GM12878 (cell line): ENCODE data around the gene KRTAP9-1. TPM values are rescaled to one million over a fixed set of nuclear protein-coding genes. Genes with fewer than 3 reads are reported as not detected.
"Not testable (repeated sequence)": the region's sequence is repeated elsewhere in the genome, so short reads cannot be mapped to it uniquely, and the experiment has no call there.

Source experiments
- ATAC-seq: fragments of 200-7000 bp; cut with Tn5 transposase; 3 replicates; pipeline ENCODE4 v1.9.1; 2020; ENCODE audit warnings: mild to moderate bottlenecking, moderate library complexity
- BruUV-seq: library from RNA; stranded (reverse); fragments of 400-500 nt; replicated peaks from 2 replicates; lab custom pipeline; 2021; lab: Mats Ljungman, UMichigan
- CTCF ChIA-PET: fragments of 300-600 bp; sonication (Branson Sonifier 250); formaldehyde crosslinking; extraction: SDS; loops from one replicate; lab custom pipeline; 2021; ENCODE audit warnings: inconsistent platforms; lab: Yijun Ruan, JAX
- POLR2A ChIA-PET: fragments of 350-600 bp; formaldehyde crosslinking; extraction: SDS; loops from one replicate; lab custom pipeline; 2021; ENCODE audit warnings: inconsistent platforms; lab: Charles Lee
- RAD21 ChIA-PET: fragments of 300-600 bp; sonication (Branson Sonifier 250); formaldehyde crosslinking; loops from one replicate; lab custom pipeline; 2023; ENCODE audit warnings: antibody characterized with exemption; ENCODE audit not compliant: unreplicated experiment; lab: Charles Lee
- SMC1A ChIA-PET: fragments of 300-600 bp; sonication (Branson Sonifier 250); formaldehyde crosslinking; loops from one replicate; lab custom pipeline; 2023; ENCODE audit not compliant: unreplicated experiment, uncharacterized antibody; lab: Charles Lee
- DNase-seq: peaks from one replicate; pipeline ENCODE4 v3.0.0-alpha.2; 2011; ENCODE audit warnings: low read depth, low spot score
- FAIRE-seq: peaks from 3 replicates; lab custom pipeline; 2011; peaks lifted over from hg19 to GRCh38; lab: Jason Lieb, UNC
- H2AFZ ChIP-seq: 2 replicates; pipeline ENCODE4 v1.6.0; 2011; ENCODE audit warnings: low read depth, low read length, control low read depth; ENCODE audit not compliant: control insufficient read depth
- H3K27ac ChIP-seq: 2 replicates; pipeline ENCODE4 v1.5.1; 2011; ENCODE audit warnings: control low read depth; ENCODE audit not compliant: control insufficient read depth, insufficient read depth
- H3K27me3 ChIP-seq, 2 experiments: replicated peaks in 1 of 2; 2 replicates each; pipeline versions ENCODE4 v1.6.0 to v1.6.1; 2011; ENCODE audit warnings: low read length in 1 of 2; ENCODE audit not compliant: control insufficient read depth in 2 of 2, insufficient read depth in 2 of 2
- H3K36me3 ChIP-seq, 2 experiments: 2 replicates each; pipeline ENCODE4 v1.5.1; 2011; ENCODE audit warnings: low read length in 1 of 2; ENCODE audit not compliant: control insufficient read depth in 2 of 2, insufficient read depth in 2 of 2
- H3K4me1 ChIP-seq: 2 replicates; pipeline ENCODE4 v1.6.1; 2011; ENCODE audit warnings: mild to moderate bottlenecking, low read length, moderate library complexity, mixed read lengths; ENCODE audit not compliant: control insufficient read depth, insufficient read depth
- H3K4me2 ChIP-seq: 2 replicates; pipeline ENCODE4 v1.6.0; 2011; ENCODE audit warnings: control low read depth; ENCODE audit not compliant: control insufficient read depth, insufficient read depth
- H3K4me3 ChIP-seq: fragments of 200-600 bp; sonication (generic); 2 replicates; pipeline ENCODE4 v1.5.1; 2016
- H3K79me2 ChIP-seq: 2 replicates; pipeline ENCODE4 v1.6.0; 2011; ENCODE audit warnings: low read length; ENCODE audit not compliant: control insufficient read depth, insufficient read depth
- H3K9ac ChIP-seq: 2 replicates; pipeline ENCODE4 v1.8.0; 2011; ENCODE audit warnings: low read length, control low read depth, mixed read lengths; ENCODE audit not compliant: control insufficient read depth, insufficient read depth
- H3K9me3 ChIP-seq: replicated peaks from 3 replicates; pipeline ENCODE4 v1.5.1; 2011; ENCODE audit warnings: mild to moderate bottlenecking, low read length; ENCODE audit not compliant: control insufficient read depth, insufficient read depth
- H4K20me1 ChIP-seq: 2 replicates; pipeline ENCODE4 v1.6.0; 2011; ENCODE audit not compliant: control insufficient read depth, insufficient read depth
- WGBS: methylation state at CpG from one replicate; pipeline ENCODE4 v1.1.6; 2016; ENCODE audit warnings: low lambda C conversion rate; ENCODE audit not compliant: insufficient replicate concordance, insufficient coverage; ENCODE audit errors: missing lambda C conversion rate; 5-methylcytosine and 5-hydroxymethylcytosine counted together
- in situ Hi-C: fragments of 300-500 bp; cut with MboI; formaldehyde crosslinking; loops from 9 replicates; pipeline ENCODE4 v1.14.3; 2018; ENCODE audit warnings: mixed read lengths
- intact Hi-C: fragments of 100-400 bp; cut with micrococcal nuclease; formaldehyde crosslinking; loops from one replicate; pipeline ENCODE4 v1.14.2; 2022; ENCODE audit not compliant: unreplicated experiment
- polyA plus RNA-seq, 11 experiments: library from polyadenylated mRNA; depleted of rRNA in 4 of 11; unstranded in 6 of 11; stranded (reverse) in 5 of 11; fragments of >200 nt; fragmentation: Nextera tagmentation in 4 of 11; fragmentation: Illumina TruSeq in 1 of 11; extraction: Ambion mirVana in 4 of 11; extraction: Trizol in 1 of 11; gene quantifications; 1 replicate in 1 of 11; 2 replicates in 10 of 11; pipeline versions ENCODE4 v1.2.1 to v1.2.3, GENCODE V29; 2011 to 2016; ENCODE audit warnings: inconsistent platforms in 2 of 11, missing spikeins in 2 of 11, low read depth in 1 of 11
- total RNA-seq, 4 experiments: library from RNA; depleted of rRNA in 3 of 4; stranded (reverse); fragments of >200 nt in 3 of 4; fragmentation: Illumina TruSeq in 1 of 4; extraction: Trizol in 1 of 4; gene quantifications; 2 replicates each; pipeline versions ENCODE4 v1.2.1 to v1.2.3, GENCODE V29; 2013 to 2021

KRTAP9-1 gene
- total and polyA plus RNA-seq, 10 of the 15 experiments (the other 5 are each of a cell fraction or from before 2014, with no cell fraction given), result not detected

GRCh38 chr17:41232399-41233105 lies 42.9 kb downstream of the KRTAP9-1 start, which contains the start of gene KRTAP9-3:
KRTAP9-3 (plus strand) TSS chr17:41232449; CDS start chr17:41232502, 53 bp downstream.
- ATAC-seq, CTCF ChIA-PET: not testable (repeated sequence)
- 0% methylated on average over 1 of the region's 1 CpG for WGBS

GRCh38 chr17:41237116-41237515 lies 47.4 kb downstream of the KRTAP9-1 start:
- POLR2A ChIA-PET, result not testable (repeated sequence)

More at GRCh38 chr17:41232399-41233105, 42.9 kb downstream of the KRTAP9-1 start, which contains the start of gene KRTAP9-3:
- DNase-seq, H3K36me3 ChIP-seq, FAIRE-seq, H3K9ac ChIP-seq, H4K20me1 ChIP-seq, H3K27ac ChIP-seq, in situ Hi-C loops, POLR2A ChIA-PET, intact Hi-C loops, SMC1A ChIA-PET, H3K4me1 ChIP-seq, H3K79me2 ChIP-seq, H2AFZ ChIP-seq, RAD21 ChIA-PET, H3K27me3 ChIP-seq, H3K4me2 ChIP-seq, BruUV-seq, H3K9me3 ChIP-seq, H3K4me3 ChIP-seq: not testable (repeated sequence)

DNA sequence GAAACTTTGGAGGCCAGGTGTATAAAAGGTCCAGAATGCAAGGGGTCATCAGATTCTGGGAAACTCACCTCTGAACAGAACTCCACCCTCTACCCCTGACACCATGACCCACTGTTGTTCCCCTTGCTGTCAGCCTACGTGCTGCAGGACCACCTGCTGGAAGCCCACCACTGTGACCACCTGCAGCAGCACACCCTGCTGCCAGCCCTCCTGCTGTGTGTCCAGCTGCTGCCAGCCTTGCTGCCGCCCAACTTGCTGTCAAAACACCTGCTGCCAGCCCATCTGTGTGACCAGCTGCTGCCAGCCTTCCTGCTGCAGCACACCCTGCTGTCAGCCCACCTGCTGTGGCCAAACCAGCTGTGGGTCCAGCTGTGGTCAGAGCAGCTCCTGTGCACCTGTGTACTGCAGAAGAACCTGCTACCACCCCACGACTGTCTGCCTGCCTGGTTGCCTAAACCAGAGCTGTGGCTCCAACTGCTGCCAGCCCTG lies 48.3 kb downstream of the KRTAP9-1 start, which contains the start of gene KRTAP9-8:
Gene KRTAP9-8, plus strand, starts transcription at position 51 of the 489 bp plus-strand sequence. Its CDS starts 53 bp downstream, at position 104.
- H3K4me2 ChIP-seq, DNase-seq, RAD21 ChIA-PET, ATAC-seq, H3K9ac ChIP-seq, H4K20me1 ChIP-seq, in situ Hi-C loops, POLR2A ChIA-PET, BruUV-seq, H3K4me1 ChIP-seq, H3K36me3 ChIP-seq, CTCF ChIA-PET, H2AFZ ChIP-seq, FAIRE-seq, H3K9me3 ChIP-seq, H3K4me3 ChIP-seq, SMC1A ChIA-PET, H3K27me3 ChIP-seq, H3K79me2 ChIP-seq, H3K27ac ChIP-seq, intact Hi-C loops: not testable (repeated sequence)
- 0% methylated on average over 3 of the region's 3 CpGs for WGBS

More at GRCh38 chr17:41237116-41237515, 47.4 kb downstream of the KRTAP9-1 start:
- H3K79me2 ChIP-seq, H3K9ac ChIP-seq, in situ Hi-C loops, H3K27me3 ChIP-seq, DNase-seq, RAD21 ChIA-PET, H3K9me3 ChIP-seq, H3K4me1 ChIP-seq, H4K20me1 ChIP-seq, intact Hi-C loops, CTCF ChIA-PET, H3K4me3 ChIP-seq, SMC1A ChIA-PET, ATAC-seq, FAIRE-seq, BruUV-seq, H3K4me2 ChIP-seq, H3K27ac ChIP-seq, H2AFZ ChIP-seq, H3K36me3 ChIP-seq: not testable (repeated sequence)
- 0% methylated on average over 4 of the region's 4 CpGs for WGBS
